ENCODE results near the gene CAMK1D. TPM values are rescaled to one million over a fixed set of nuclear protein-coding genes. Genes with fewer than 3 reads are reported as not detected.

Gene CAMK1D
- total RNA-seq, 4 donors from 2014 or later = 8.8 to 17.8 (median 13.9) TPM

DNA sequence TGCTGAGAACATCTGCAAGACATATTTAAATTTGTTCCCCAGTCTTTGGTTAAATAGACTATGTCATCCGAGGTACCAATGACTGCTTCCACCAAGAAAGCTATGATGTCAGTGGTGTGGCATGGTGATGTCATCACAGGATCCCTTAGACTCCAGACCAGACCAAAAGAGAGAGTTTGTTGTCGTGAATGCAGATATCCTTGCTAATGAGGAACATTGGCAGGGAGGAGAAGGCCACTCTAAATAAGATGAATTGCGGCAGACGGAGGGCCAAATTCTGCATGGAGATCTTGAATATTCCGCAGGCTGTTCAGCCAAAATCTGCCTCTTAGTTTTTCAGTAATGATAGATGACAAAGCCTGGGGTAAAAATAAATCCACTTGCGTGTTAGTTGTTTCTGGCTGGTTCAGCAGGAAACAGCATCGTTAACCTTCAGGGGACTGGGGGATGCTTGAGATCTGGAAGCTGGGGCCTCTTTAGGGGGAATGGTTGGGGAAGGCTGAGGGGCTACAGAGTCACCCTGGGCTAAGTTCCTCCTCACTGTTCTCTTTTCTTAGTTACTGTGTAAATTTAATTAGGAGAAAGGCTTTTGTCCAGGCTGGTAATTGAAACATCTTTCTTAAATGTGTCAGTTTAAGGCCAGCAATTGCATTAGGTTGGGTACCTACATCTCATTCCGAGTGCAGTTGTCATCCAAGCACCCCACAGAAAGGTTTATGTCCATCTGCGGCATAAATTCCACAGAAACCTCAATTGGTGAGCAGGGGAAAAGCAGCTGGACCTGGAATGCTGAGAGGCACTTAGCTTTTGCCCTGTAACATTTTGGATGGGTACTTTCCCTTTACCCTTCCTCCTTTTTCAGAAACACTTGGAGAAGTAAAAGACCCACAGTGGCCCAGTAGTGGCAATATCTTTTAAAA is 11.6 kb upstream of the CAMK1D start:
- TF ChIP-seq CTCF (IDR thresholded peaks at IDR 0.05; ENCODE audit: low read depth) = no peak

GRCh38 chr10:12338981-12339380 is 10.4 kb upstream of the CAMK1D start:
- no peak for TF ChIP-seq CTCF (IDR thresholded peaks at IDR 0.05; ENCODE audit: low read depth)

DNA sequence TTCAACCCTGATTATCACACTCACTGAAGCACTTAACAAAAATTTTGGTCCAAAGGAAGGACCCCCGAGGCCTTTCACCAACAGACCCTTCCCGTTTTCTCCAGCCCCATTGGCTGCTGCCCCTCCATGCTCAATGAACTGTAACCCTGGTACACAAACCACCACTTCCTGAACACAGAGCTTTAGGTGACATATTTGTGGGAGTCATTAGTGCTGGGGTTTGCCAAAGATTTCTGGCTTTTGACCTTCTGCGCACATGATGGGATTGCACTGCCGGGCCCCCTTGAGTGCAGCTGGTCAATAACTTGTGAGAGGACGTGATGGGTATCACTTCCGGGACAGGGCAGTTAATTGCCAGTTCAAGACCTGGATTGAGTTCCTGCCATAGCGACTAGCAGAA is 9.0 kb upstream of the CAMK1D start:
- TF ChIP-seq CTCF (IDR thresholded peaks at IDR 0.05; ENCODE audit: low read depth) = no peak

DNA sequence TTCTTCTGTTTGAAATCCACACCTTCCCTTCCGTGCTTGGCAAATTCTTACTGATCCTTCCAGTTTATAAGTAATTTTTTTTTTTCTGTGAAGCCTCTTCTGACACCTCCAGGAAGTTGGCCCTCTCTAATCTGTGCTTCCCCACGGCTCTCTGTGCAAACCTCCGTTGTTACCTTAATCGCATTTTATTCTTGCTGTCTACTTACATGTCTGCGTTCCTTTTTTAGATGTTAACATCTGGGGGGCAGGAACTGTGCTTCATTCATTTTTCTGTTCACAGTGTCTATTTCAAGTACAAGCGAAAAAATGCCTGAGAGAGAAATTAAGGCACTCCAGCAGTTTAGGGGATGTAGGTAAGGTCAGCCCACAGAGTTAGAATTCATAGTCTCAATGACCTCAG is 8.4 kb upstream of the CAMK1D start:
- no peak for TF ChIP-seq CTCF (IDR thresholded peaks at IDR 0.05; ENCODE audit: low read depth)

GRCh38 chr10:12341526-12341925 is 7.8 kb upstream of the CAMK1D start:
- TF ChIP-seq CTCF (IDR thresholded peaks at IDR 0.05; ENCODE audit: low read depth) = no peak

DNA sequence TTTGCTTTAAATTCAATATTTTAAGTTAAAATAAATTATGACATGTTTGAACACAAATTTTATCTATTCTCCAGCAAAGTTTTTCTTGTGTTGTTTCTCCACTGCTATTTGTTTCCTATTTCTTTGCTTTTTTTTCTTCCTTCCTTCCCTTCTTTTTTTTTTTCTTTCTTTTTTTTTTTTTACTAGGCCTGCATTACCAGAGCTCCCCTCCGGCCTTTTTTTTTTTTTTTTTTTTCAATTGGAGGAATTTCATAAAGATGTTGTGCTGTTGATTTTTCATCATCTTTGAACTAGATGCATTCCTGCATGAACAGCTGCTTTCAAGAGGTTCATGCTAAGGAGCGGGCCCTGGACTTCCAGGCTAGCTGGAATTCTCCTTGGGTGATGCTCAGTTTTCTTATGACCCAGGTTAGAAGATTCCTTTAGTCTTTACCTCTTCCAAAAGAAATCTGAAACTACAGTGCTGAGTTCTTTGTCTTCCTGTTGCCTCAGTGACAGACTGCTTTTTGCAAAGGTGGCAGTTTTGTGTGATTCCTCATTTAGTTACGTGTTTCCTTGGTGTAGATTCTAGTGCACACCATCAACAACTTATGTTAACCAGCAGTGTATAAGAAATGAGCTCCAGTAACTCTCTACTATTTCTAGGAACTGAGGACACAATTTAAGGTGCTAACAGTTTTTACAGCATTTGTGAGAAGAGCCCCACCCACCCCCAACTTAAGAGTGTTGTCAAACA is 4.8 kb upstream of the CAMK1D start:
- no peak for TF ChIP-seq CTCF (IDR thresholded peaks at IDR 0.05; ENCODE audit: low read depth)

- TF ChIP-seq CTCF (IDR thresholded peaks at IDR 0.05; ENCODE audit: low read depth) = no peak
Measured at GRCh38 chr10:12346707-12347106, 2.6 kb upstream of the CAMK1D start.
